Endothelial cell of umbilical vein (primary cell): ENCODE data around the gene RAB36. TPM values are rescaled to one million over a fixed set of nuclear protein-coding genes. Genes with fewer than 3 reads are reported as not detected.

ENCODE experiments used
- BruUV-seq: library from RNA; stranded (reverse); fragments of 400-500 nt; replicated peaks from 2 replicates; lab custom pipeline; 2021; lab: Mats Ljungman, UMichigan
- CTCF ChIA-PET: fragments of 300-600, 350-600 bp; sonication (Branson Sonifier 250); formaldehyde crosslinking; loops from one replicate; lab custom pipeline; 2021; ENCODE audit warnings: antibody characterized with exemption, inconsistent platforms; lab: Charles Lee
- POLR2A ChIA-PET: fragments of 300-600, 350-600 bp; sonication (Branson Sonifier 250); formaldehyde crosslinking; loops from one replicate; lab custom pipeline; 2021; ENCODE audit warnings: antibody characterized with exemption, inconsistent platforms; lab: Charles Lee
- DNase-seq: peaks from one replicate; pipeline ENCODE4 v3.0.0-alpha.2; 2011; ENCODE audit warnings: low read depth, low spot score
- FAIRE-seq: peaks from 2 replicates; lab custom pipeline; 2011; peaks lifted over from hg19 to GRCh38; lab: Jason Lieb, UNC
- H2AFZ ChIP-seq: 2 replicates; pipeline ENCODE4 v1.6.0; 2012; ENCODE audit warnings: low read depth, low read length, control low read depth, inconsistent platforms
- H3K27ac ChIP-seq: 2 replicates; pipeline ENCODE4 v1.5.1; 2011; ENCODE audit warnings: low read depth, mild to moderate bottlenecking, control low read depth, low read length, moderate library complexity; ENCODE audit not compliant: insufficient read depth
- H3K27me3 ChIP-seq, 2 experiments: 2 replicates each; pipeline versions ENCODE4 v1.6.0 to v1.6.1; 2011; ENCODE audit warnings: low read length in 2 of 2, mixed read lengths in 1 of 2; ENCODE audit not compliant: control insufficient read depth in 2 of 2, insufficient read depth in 2 of 2
- H3K36me3 ChIP-seq, 2 experiments: 2 replicates in 1 of 2; 3 replicates in 1 of 2; pipeline ENCODE4 v1.5.1; 2011; ENCODE audit warnings: low read length in 2 of 2, mild to moderate bottlenecking in 1 of 2, moderate library complexity in 1 of 2; ENCODE audit not compliant: control insufficient read depth in 2 of 2, insufficient read depth in 2 of 2; ENCODE audit errors: extremely low read depth in 1 of 2
- H3K4me1 ChIP-seq: 3 replicates; pipeline ENCODE4 v1.5.1; 2011; ENCODE audit warnings: mild to moderate bottlenecking, low read length; ENCODE audit not compliant: control insufficient read depth, insufficient read depth; ENCODE audit errors: extremely low read depth
- H3K4me2 ChIP-seq: 2 replicates; pipeline ENCODE4 v1.6.1; 2011; ENCODE audit warnings: low read length, control low read depth, mixed read lengths; ENCODE audit not compliant: insufficient read depth
- H3K4me3 ChIP-seq, 3 experiments: fragments of 200-600 bp in 1 of 3; sonication (generic), shearing (Covaris generic) in 1 of 3; replicated peaks in 1 of 3; 2 replicates each; pipeline ENCODE4 v1.5.1; 2011 to 2016; ENCODE audit warnings: control low read depth in 3 of 3, low read length in 3 of 3, mild to moderate bottlenecking in 2 of 3, inconsistent platforms in 1 of 3, low read depth in 1 of 3, moderate library complexity in 1 of 3; ENCODE audit not compliant: insufficient read depth in 1 of 3
- H3K79me2 ChIP-seq: 2 replicates; pipeline ENCODE4 v1.6.0; 2012; ENCODE audit warnings: low read length, inconsistent platforms; ENCODE audit not compliant: control insufficient read depth, insufficient read depth
- H3K9ac ChIP-seq: replicated peaks from 2 replicates; pipeline ENCODE3; 2011; ENCODE audit warnings: low read length, control low read depth; ENCODE audit not compliant: insufficient read depth; ENCODE audit errors: extremely low read depth
- H3K9me1 ChIP-seq: replicated peaks from 3 replicates; pipeline ENCODE4 v1.6.0; 2011; ENCODE audit warnings: mild to moderate bottlenecking, low read length; ENCODE audit not compliant: control insufficient read depth, insufficient read depth; ENCODE audit errors: extremely low read depth
- H3K9me3 ChIP-seq: replicated peaks from 2 replicates; pipeline ENCODE4 v1.5.1; 2012; ENCODE audit warnings: low read length, inconsistent platforms; ENCODE audit not compliant: control insufficient read depth, insufficient read depth
- H4K20me1 ChIP-seq: replicated peaks from 2 replicates; pipeline ENCODE3; 2011; ENCODE audit warnings: mild to moderate bottlenecking, low read length; ENCODE audit not compliant: control insufficient read depth, insufficient read depth; ENCODE audit errors: extremely low read depth
- EZH2 ChIP-seq: IDR thresholded peaks from 2 replicates; pipeline ENCODE4 v1.6.1; 2012; ENCODE audit warnings: borderline replicate concordance, low read depth, mild to moderate bottlenecking, moderate library complexity, low read length, inconsistent platforms; ENCODE audit not compliant: severe bottlenecking
- FOS ChIP-seq: IDR thresholded peaks from 2 replicates; pipeline ENCODE4 v1.6.1; 2011; ENCODE audit warnings: mild to moderate bottlenecking, low read length, moderate library complexity, borderline replicate concordance; ENCODE audit not compliant: insufficient read depth
- GATA2 ChIP-seq: IDR thresholded peaks from 2 replicates; pipeline ENCODE4 v1.7.0; 2011; ENCODE audit warnings: low read depth, mild to moderate bottlenecking, moderate library complexity, mixed read lengths, low read length; ENCODE audit not compliant: insufficient read length, insufficient read depth
- JUN ChIP-seq: IDR thresholded peaks from 2 replicates; pipeline ENCODE4 v1.6.1; 2011; ENCODE audit warnings: borderline replicate concordance, low read depth; ENCODE audit not compliant: insufficient read length, insufficient read depth
- MAX ChIP-seq: IDR thresholded peaks from 2 replicates; pipeline ENCODE4 v1.6.1; 2011; ENCODE audit not compliant: insufficient read depth, insufficient read length
- MYC ChIP-seq: IDR thresholded peaks from one replicate; pipeline ENCODE4 v1.6.1; 2011; ENCODE audit warnings: mild to moderate bottlenecking, low read depth, low read length
- POLR2A ChIP-seq: IDR thresholded peaks from 2 replicates; pipeline ENCODE4 v1.6.1; 2012; ENCODE audit warnings: low read depth, mild to moderate bottlenecking, control low read depth, low read length
- POLR2AphosphoS5 ChIP-seq: IDR thresholded peaks from 2 replicates; pipeline ENCODE4 v1.6.1; 2012; ENCODE audit warnings: low read depth, mild to moderate bottlenecking, control low read depth, low read length, moderate library complexity; ENCODE audit not compliant: insufficient read depth
- dilution Hi-C: fragments of 300-500 bp; cut with MboI; formaldehyde crosslinking; loops from one replicate; pipeline ENCODE4 v1.15.0; 2019; ENCODE audit warnings: low sequenced_read_pairs; ENCODE audit not compliant: extremely low pct_ligation_motif_present
- intact Hi-C: fragments of 100-400 bp; cut with micrococcal nuclease; formaldehyde crosslinking; loops from one replicate; pipeline ENCODE4 v1.10.0; 2022
- polyA plus RNA-seq, 4 experiments: library from polyadenylated mRNA; depleted of rRNA in 3 of 4; stranded (reverse) in 3 of 4; unstranded in 1 of 4; fragments of >200 nt; gene quantifications; 2 replicates each; pipeline versions ENCODE4 v1.2.1 to v1.2.3, GENCODE V29; 2011 to 2012; ENCODE audit warnings: missing spikeins in 1 of 4
- total RNA-seq: library from RNA; stranded (reverse); gene quantifications from 2 replicates; pipeline ENCODE4 v1.2.3, GENCODE V29; 2021
- TF ChIP-seq, protein P1 (sequence below), 2 donors: IDR thresholded peaks; 1 replicate in 1 of 2; 2 replicates in 1 of 2; pipeline ENCODE4 v1.5.1; 2011; ENCODE audit warnings: low read length in 2 of 2, mild to moderate bottlenecking in 2 of 2, moderate library complexity in 2 of 2, control low read depth in 1 of 2, inconsistent platforms in 1 of 2, low read depth in 1 of 2; ENCODE audit not compliant: insufficient read depth in 1 of 2; ENCODE audit errors: extremely low read depth in 1 of 2

Gene RAB36
- total and polyA plus RNA-seq, 2 donors (not counting 3 experiments of a cell fraction or from before 2014, with no cell fraction given), result 2.7 to 3.1 TPM

DNA sequence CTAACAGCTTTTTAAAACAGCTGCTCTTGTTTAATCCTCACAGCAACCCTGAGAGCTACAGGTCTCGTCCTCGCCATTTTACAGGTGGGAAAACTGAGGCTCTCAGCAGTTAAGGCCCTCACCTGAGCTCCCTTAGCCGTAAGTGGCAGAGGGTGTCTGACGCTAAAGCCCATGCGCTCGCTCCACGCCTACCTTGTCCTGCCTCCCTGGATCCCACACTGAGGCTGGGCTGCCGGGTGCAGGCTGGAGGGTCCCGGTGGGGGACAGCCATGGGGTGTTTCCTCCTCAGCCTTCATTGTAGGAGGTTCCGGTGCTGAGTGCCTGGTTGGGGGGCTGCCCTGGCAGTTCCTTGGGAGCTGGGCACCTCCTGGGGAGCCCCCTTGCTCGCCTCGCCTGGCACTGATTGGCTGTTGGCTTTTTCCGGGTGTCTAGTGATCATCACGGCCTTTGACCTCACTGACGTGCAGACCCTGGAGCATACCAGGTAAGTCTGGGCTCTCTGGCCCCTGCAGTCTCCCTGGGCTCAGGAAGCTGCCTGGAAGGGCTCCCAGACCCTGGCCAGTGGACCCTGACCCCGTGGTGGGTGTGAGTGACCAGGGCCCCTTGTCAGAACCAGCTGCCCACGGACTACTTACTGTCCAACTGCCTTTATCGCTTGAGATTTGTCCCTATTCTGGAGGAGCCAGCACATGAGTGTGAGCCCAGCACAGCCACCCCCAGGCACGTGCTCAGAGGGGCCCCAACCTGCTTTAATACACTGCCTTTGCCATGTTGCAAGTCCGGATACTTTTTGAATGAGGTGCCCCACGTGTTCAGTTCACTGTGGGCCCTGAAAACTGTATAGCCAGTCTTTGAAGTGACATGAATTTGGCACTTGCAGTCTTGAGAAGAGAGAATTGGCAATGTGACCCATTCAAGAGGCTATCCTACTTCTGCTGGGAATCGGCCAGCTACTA is 12.6 kb downstream of the RAB36 start:
- H3K4me2 ChIP-seq, result no peak overlapping the region
- H3K79me2 ChIP-seq, result no peaks in the 10 kb centered on the region
- BruUV-seq, result no TSS peak
- no peaks in the 10 kb centered on the region for H3K36me3 ChIP-seq
- no peak overlapping the region for H3K27ac ChIP-seq
- intact Hi-C loops (no loop called here), dilution Hi-C loops (no loop called here)
- DNase-seq (no peak), FAIRE-seq (no peak)
- no peaks in the 10 kb centered on the region for H3K27me3 ChIP-seq
- no peak overlapping the region for H2AFZ ChIP-seq
- CTCF ChIA-PET, result interaction anchor here (1.1 to 3.1 kb wide), 6 partner anchors 10 to 228 kb away, joined by 3 to 15 read pairs (median 6); partner anchors contain the start of gene RAB36
- no peaks in the 10 kb centered on the region for H3K9me1 ChIP-seq
- POLR2A ChIA-PET, result interaction anchor here (0.7 kb wide), 1 partner anchor 16 kb away, joined by 3 read pairs; no protein-coding TSS in a partner anchor
- no peaks in the 10 kb centered on the region for H3K9me3 ChIP-seq
- H4K20me1 ChIP-seq, result no peaks in the 10 kb centered on the region
- no peak overlapping the region for H3K4me3 ChIP-seq
- no peak for TF ChIP-seq MAX
- TF ChIP-seq EZH2, result no peak
- TF ChIP-seq FOS, result no peak
- TF ChIP-seq POLR2A, result no peak
- no peak for TF ChIP-seq JUN
- TF ChIP-seq MYC, result no peak
- no peak for TF ChIP-seq POLR2AphosphoS5
- TF ChIP-seq GATA2, result no peak
- TF ChIP-seq, protein P1, sequence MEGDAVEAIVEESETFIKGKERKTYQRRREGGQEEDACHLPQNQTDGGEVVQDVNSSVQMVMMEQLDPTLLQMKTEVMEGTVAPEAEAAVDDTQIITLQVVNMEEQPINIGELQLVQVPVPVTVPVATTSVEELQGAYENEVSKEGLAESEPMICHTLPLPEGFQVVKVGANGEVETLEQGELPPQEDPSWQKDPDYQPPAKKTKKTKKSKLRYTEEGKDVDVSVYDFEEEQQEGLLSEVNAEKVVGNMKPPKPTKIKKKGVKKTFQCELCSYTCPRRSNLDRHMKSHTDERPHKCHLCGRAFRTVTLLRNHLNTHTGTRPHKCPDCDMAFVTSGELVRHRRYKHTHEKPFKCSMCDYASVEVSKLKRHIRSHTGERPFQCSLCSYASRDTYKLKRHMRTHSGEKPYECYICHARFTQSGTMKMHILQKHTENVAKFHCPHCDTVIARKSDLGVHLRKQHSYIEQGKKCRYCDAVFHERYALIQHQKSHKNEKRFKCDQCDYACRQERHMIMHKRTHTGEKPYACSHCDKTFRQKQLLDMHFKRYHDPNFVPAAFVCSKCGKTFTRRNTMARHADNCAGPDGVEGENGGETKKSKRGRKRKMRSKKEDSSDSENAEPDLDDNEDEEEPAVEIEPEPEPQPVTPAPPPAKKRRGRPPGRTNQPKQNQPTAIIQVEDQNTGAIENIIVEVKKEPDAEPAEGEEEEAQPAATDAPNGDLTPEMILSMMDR (IDR thresholded peaks at IDR 0.05; ENCODE audit: extremely low read depth in 1 of 2, insufficient read depth in 1 of 2, low read depth in 1 of 2, low read length in 2 of 2), result no peak
- H3K9ac ChIP-seq, result no peak overlapping the region
- no peaks in the 10 kb centered on the region for H3K4me1 ChIP-seq
